Measurements from ENCODE around the gene CDC42SE1. TPM values are rescaled to one million over a fixed set of nuclear protein-coding genes. Genes with fewer than 3 reads are reported as not detected.

The CDC42SE1 gene
- total and polyA plus RNA-seq, 2 donors: 47.2 to 62.1 TPM

- H3K4me1 ChIP-seq (ENCODE audit: insufficient read depth): no peaks in the 10 kb centered on the region
- no peaks in the 10 kb centered on the region for H3K36me3 ChIP-seq (ENCODE audit: insufficient read depth)
- DNase-seq (ENCODE audit: extremely low spot score): no peak
- no peak overlapping the region for H3K4me3 ChIP-seq (ENCODE audit: low read depth, low read length)
- 90% methylated on average over 1 of the region's 1 CpG for WGBS
- no peak overlapping the region for H3K27ac ChIP-seq (ENCODE audit: low read depth)
Measured at GRCh38 chr1:151043163-151043562, 16.3 kb downstream of the CDC42SE1 start.

GRCh38 chr1:151039521-151039920, 19.9 kb downstream of the CDC42SE1 start:
- no peak overlapping the region for H3K27ac ChIP-seq (ENCODE audit: low read depth)
- H3K36me3 ChIP-seq (ENCODE audit: insufficient read depth): peaks cover 2% of the 10 kb centered on the region
- H3K4me1 ChIP-seq (ENCODE audit: insufficient read depth): no peaks in the 10 kb centered on the region
- no peak overlapping the region for H3K4me3 ChIP-seq (ENCODE audit: low read depth, low read length)
- WGBS: 80% methylated on average over 3 of the region's 3 CpGs
- DNase-seq (ENCODE audit: extremely low spot score): no peak

- Histone ChIP-seq H3K4me3 (ENCODE audit: low read depth, low read length) (no peak overlapping the region), H3K27ac (ENCODE audit: low read depth) (no peak overlapping the region), H3K36me3 (ENCODE audit: insufficient read depth) (peaks cover 4% of the 10 kb centered on the region), H3K4me1 (ENCODE audit: insufficient read depth) (no peaks in the 10 kb centered on the region)
- 70% methylated on average over 6 of the region's 6 CpGs for WGBS
- DNase-seq (ENCODE audit: extremely low spot score): no peak
Measured at GRCh38 chr1:151037032-151037431, 22.4 kb downstream of the CDC42SE1 start.

GRCh38 chr1:151036356-151036755, 23.1 kb downstream of the CDC42SE1 start, which contains the start of gene BNIPL:
BNIPL (plus strand) TSS chr1:151036586; CDS start chr1:151036726, 140 bp downstream.
- 58% methylated on average over 2 of the region's 2 CpGs for WGBS
- no peak within 1 kb of the TSS for H3K27ac ChIP-seq (ENCODE audit: low read depth)
- peaks cover 4% of the 10 kb centered on the region for H3K36me3 ChIP-seq (ENCODE audit: insufficient read depth)
- H3K4me3 ChIP-seq (ENCODE audit: low read depth, low read length): no peak within 1 kb of the TSS
- H3K4me1 ChIP-seq (ENCODE audit: insufficient read depth): no peaks in the 10 kb centered on the region
- no peak for DNase-seq (ENCODE audit: extremely low spot score)

GRCh38 chr1:151035167-151035566, 24.3 kb downstream of the CDC42SE1 start:
- H3K4me3 ChIP-seq (ENCODE audit: low read depth, low read length): no peak overlapping the region
- no peak overlapping the region for H3K27ac ChIP-seq (ENCODE audit: low read depth)
- WGBS: 94% methylated on average over 3 of the region's 3 CpGs
- no peak for DNase-seq (ENCODE audit: extremely low spot score)
- H3K4me1 ChIP-seq (ENCODE audit: insufficient read depth): no peaks in the 10 kb centered on the region
- peaks cover 4% of the 10 kb centered on the region for H3K36me3 ChIP-seq (ENCODE audit: insufficient read depth)

GRCh38 chr1:151032164-151032563, 27.3 kb downstream of the CDC42SE1 start:
- H3K36me3 ChIP-seq (ENCODE audit: insufficient read depth): peaks cover 4% of the 10 kb centered on the region

GRCh38 chr1:151026460-151026859, 33.0 kb downstream of the CDC42SE1 start:
- Histone ChIP-seq H3K36me3 (ENCODE audit: insufficient read depth) (no peaks in the 10 kb centered on the region), H3K4me1 (ENCODE audit: insufficient read depth) (no peaks in the 10 kb centered on the region), H3K27ac (ENCODE audit: low read depth) (no peak overlapping the region), H3K4me3 (ENCODE audit: low read depth, low read length) (no peak overlapping the region)
- DNase-seq (ENCODE audit: extremely low spot score): no peak

More at GRCh38 chr1:151032164-151032563, 27.3 kb downstream of the CDC42SE1 start:
- no peak overlapping the region for H3K27ac ChIP-seq (ENCODE audit: low read depth)
- no peak for DNase-seq (ENCODE audit: extremely low spot score)
- H3K4me3 ChIP-seq (ENCODE audit: low read depth, low read length): no peak overlapping the region
- 98% methylated on average over 8 of the region's 8 CpGs for WGBS
- H3K4me1 ChIP-seq (ENCODE audit: insufficient read depth): no peaks in the 10 kb centered on the region

- Histone ChIP-seq H3K4me1 (ENCODE audit: insufficient read depth) (no peaks in the 10 kb centered on the region), H3K4me3 (ENCODE audit: low read depth, low read length) (no peak overlapping the region), H3K36me3 (ENCODE audit: insufficient read depth) (peaks cover 2% of the 10 kb centered on the region), H3K27ac (ENCODE audit: low read depth) (no peak overlapping the region)
- no peak for DNase-seq (ENCODE audit: extremely low spot score)
- 25% methylated on average over 6 of the region's 6 CpGs for WGBS
Measured at GRCh38 chr1:151024540-151025146, 34.8 kb downstream of the CDC42SE1 start.

- H3K4me3 ChIP-seq (ENCODE audit: low read depth, low read length): no peak overlapping the region
- no peak overlapping the region for H3K27ac ChIP-seq (ENCODE audit: low read depth)
- DNase-seq (ENCODE audit: extremely low spot score): no peak
- H3K4me1 ChIP-seq (ENCODE audit: insufficient read depth): peaks cover 1% of the 10 kb centered on the region
- H3K36me3 ChIP-seq (ENCODE audit: insufficient read depth): peaks cover 3% of the 10 kb centered on the region
- 23% methylated on average over 2 of the region's 2 CpGs for WGBS
Measured at GRCh38 chr1:151013518-151013917, 45.9 kb downstream of the CDC42SE1 start.

- Histone ChIP-seq H3K4me3 (ENCODE audit: low read depth, low read length) (no peak overlapping the region), H3K4me1 (ENCODE audit: insufficient read depth) (peaks cover 1% of the 10 kb centered on the region), H3K36me3 (ENCODE audit: insufficient read depth) (no peaks in the 10 kb centered on the region), H3K27ac (ENCODE audit: low read depth) (no peak overlapping the region)
- DNase-seq (ENCODE audit: extremely low spot score): no peak
- WGBS: 84% methylated on average over 14 of the region's 14 CpGs
Measured at GRCh38 chr1:151012684-151013471, 46.5 kb downstream of the CDC42SE1 start.

GRCh38 chr1:151011154-151011850, 48.1 kb downstream of the CDC42SE1 start:
- WGBS: 69% methylated on average over 4 of the region's 4 CpGs
- Histone ChIP-seq H3K4me1 (ENCODE audit: insufficient read depth) (peaks cover 1% of the 10 kb centered on the region), H3K36me3 (ENCODE audit: insufficient read depth) (no peaks in the 10 kb centered on the region), H3K4me3 (ENCODE audit: low read depth, low read length) (no peak overlapping the region), H3K27ac (ENCODE audit: low read depth) (no peak overlapping the region)
- no peak for DNase-seq (ENCODE audit: extremely low spot score)

- 90% methylated on average over 3 of the region's 3 CpGs for WGBS
- no peak overlapping the region for H3K4me3 ChIP-seq (ENCODE audit: low read depth, low read length)
- DNase-seq (ENCODE audit: extremely low spot score): no peak
- no peaks in the 10 kb centered on the region for H3K36me3 ChIP-seq (ENCODE audit: insufficient read depth)
- H3K27ac ChIP-seq (ENCODE audit: low read depth): no peak overlapping the region
- peaks cover 1% of the 10 kb centered on the region for H3K4me1 ChIP-seq (ENCODE audit: insufficient read depth)
Measured at GRCh38 chr1:151010346-151010726, 49.1 kb downstream of the CDC42SE1 start.

- H3K4me1 ChIP-seq (ENCODE audit: insufficient read depth): peaks cover 1% of the 10 kb centered on the region
- no peak for DNase-seq (ENCODE audit: extremely low spot score)
- no peak overlapping the region for H3K4me3 ChIP-seq (ENCODE audit: low read depth, low read length)
- H3K36me3 ChIP-seq (ENCODE audit: insufficient read depth): no peaks in the 10 kb centered on the region
- H3K27ac ChIP-seq (ENCODE audit: low read depth): no peak overlapping the region
- 95% methylated on average over 8 of the region's 8 CpGs for WGBS
Measured at GRCh38 chr1:151009674-151010345, 49.6 kb downstream of the CDC42SE1 start.
